ENCODE measurements around the gene PPFIBP2.

The PPFIBP2 gene

DNA sequence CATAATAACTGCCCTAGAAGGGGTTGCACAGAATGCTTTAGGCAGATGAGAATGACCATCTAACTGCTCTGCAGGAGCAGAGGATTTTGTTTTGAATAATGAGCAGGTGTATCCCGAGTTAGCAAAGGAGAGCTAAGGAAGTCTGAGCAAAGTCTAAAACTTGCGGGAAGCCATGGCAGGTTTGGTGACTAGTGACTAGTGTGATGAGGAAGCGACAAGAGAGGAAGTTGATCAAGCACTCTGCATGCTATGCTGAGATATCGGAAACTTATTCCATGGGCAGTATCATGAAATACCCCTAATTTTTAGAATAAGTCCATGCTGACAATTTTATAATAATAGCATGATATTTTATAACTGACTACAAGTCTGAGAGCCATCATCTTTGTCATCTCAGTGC is 15.6 kb upstream of the PPFIBP2 start:
- H3K4me3 ChIP-seq (ENCODE audit: low read length) = no peak overlapping the region
- TF ChIP-seq, protein P1, sequence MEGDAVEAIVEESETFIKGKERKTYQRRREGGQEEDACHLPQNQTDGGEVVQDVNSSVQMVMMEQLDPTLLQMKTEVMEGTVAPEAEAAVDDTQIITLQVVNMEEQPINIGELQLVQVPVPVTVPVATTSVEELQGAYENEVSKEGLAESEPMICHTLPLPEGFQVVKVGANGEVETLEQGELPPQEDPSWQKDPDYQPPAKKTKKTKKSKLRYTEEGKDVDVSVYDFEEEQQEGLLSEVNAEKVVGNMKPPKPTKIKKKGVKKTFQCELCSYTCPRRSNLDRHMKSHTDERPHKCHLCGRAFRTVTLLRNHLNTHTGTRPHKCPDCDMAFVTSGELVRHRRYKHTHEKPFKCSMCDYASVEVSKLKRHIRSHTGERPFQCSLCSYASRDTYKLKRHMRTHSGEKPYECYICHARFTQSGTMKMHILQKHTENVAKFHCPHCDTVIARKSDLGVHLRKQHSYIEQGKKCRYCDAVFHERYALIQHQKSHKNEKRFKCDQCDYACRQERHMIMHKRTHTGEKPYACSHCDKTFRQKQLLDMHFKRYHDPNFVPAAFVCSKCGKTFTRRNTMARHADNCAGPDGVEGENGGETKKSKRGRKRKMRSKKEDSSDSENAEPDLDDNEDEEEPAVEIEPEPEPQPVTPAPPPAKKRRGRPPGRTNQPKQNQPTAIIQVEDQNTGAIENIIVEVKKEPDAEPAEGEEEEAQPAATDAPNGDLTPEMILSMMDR (conservative IDR thresholded peaks at IDR 0.05; ENCODE audit: low read depth, low read length) = no peak
- no peak for DNase-seq (ENCODE audit: low read depth)

GRCh38 chr11:7499081-7499480 is 14.7 kb upstream of the PPFIBP2 start:
- no peak overlapping the region for H3K4me3 ChIP-seq (ENCODE audit: low read length)
- DNase-seq (ENCODE audit: low read depth) = no peak
- TF ChIP-seq, protein P1 (conservative IDR thresholded peaks at IDR 0.05; ENCODE audit: low read depth, low read length) = no peak

DNA sequence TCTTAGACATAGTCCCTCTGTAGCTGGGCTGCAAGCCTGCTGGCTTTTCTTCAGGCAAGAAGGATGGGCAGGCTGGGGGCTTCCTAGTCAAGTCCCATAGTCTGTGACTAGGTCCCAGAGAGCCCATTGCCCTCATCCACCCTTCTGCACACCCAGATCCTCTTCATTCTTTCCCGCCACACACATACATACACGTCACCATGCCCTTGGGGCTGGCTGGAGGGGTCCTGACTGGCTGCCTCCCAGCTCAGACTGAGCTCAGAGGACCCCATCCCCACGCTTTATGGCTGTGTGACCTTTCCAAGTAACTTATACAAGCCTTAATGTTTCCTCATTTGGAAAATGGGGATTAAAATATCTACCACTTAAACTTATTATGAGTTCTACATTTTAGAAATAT is 13.5 kb upstream of the PPFIBP2 start:
- DNase-seq (ENCODE audit: low read depth) = no peak
- TF ChIP-seq, protein P1 (conservative IDR thresholded peaks at IDR 0.05; ENCODE audit: low read depth, low read length) = no peak
- no peak overlapping the region for H3K4me3 ChIP-seq (ENCODE audit: low read length)

- no peak overlapping the region for H3K4me3 ChIP-seq (ENCODE audit: low read length)
- TF ChIP-seq, protein P1 (conservative IDR thresholded peaks at IDR 0.05; ENCODE audit: low read depth, low read length) = no peak
- no peak for DNase-seq (ENCODE audit: low read depth)
Measured at GRCh38 chr11:7501251-7501650, 12.5 kb upstream of the PPFIBP2 start.

GRCh38 chr11:7501894-7502293 is 11.9 kb upstream of the PPFIBP2 start:
- TF ChIP-seq, protein P1 (conservative IDR thresholded peaks at IDR 0.05; ENCODE audit: low read depth, low read length) = no peak
- H3K4me3 ChIP-seq (ENCODE audit: low read length) = no peak overlapping the region
- no peak for DNase-seq (ENCODE audit: low read depth)

DNA sequence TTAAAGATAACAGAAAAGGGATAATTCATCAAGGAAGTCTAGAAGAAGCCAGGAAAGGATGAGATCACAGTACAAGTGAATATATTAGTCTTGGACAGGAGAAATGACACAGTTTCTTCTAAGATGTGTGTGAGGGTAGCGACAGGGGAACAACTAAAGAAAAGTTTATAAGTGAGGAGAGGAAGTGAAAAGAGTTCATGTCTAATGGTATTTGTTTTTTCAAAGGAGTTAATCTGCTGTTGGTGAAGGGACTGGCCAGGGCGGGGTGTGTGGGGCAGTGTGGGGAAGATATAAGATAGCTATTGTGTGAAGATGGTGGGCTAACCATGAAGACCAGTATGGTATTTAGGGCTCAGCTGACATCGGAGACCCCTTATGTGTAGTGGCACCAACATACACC is 7.6 kb upstream of the PPFIBP2 start:
- TF ChIP-seq, protein P1 (conservative IDR thresholded peaks at IDR 0.05; ENCODE audit: low read depth, low read length) = no peak
- DNase-seq (ENCODE audit: low read depth) = no peak
- no peak overlapping the region for H3K4me3 ChIP-seq (ENCODE audit: low read length)

DNA sequence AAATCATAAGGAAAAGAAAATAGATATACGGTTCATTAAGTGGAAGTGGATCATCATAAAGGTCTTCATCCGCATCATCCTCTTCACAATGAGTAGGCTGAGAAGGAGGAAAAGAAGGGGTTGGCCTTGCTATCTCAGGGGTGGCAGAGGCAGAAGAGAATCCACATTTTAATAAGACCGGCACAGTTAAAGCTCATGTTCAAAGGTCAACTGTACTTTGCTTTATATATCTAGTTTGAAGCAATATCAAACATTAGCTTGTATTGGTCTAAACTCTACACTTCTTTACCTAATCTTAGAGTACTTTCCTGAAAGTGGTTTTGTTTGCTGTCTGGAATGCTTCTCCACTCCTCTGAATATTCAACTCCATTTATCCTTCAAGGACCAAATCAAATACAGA is 5.7 kb upstream of the PPFIBP2 start:
- H3K4me3 ChIP-seq (ENCODE audit: low read length) = no peak overlapping the region
- TF ChIP-seq, protein P1 (conservative IDR thresholded peaks at IDR 0.05; ENCODE audit: low read depth, low read length) = no peak
- DNase-seq (ENCODE audit: low read depth) = no peak
